ENCODE measurements around the gene CRACR2B. TPM values are rescaled to one million over a fixed set of nuclear protein-coding genes. Genes with fewer than 3 reads are reported as not detected.

CRACR2B gene
- total RNA-seq, 1 donor from 2014 or later = 2.6 TPM

DNA sequence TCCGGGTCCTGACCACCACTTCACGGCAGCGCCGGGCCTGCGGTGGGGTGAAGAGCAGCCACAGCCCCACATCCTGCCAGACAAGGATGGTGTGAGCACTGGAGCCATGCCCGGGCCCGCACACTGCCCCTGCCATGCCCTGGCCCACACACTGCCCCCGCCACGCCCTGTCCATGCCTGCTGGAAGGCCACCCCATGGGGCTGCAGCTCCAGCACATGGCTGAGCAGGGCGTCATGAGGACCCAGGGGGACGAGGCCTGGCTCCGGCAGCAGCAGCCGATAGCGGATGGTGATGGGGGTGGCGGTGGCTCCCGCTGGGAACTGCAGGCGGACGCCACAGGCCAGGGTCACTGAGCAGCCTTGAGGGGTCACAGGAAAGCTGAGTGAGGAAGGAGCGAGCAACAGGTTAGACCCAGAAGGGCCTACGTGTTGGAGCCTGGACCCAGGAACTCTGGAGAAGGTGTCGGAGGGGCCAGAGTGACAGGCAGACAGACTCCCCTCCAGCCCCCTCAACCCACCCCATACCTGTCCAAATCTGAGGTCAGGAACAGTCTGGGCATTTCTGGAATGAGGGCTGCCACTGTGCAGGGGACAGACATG is 25.6 kb upstream of the CRACR2B start:
- Histone ChIP-seq H2AFZ (ENCODE audit: low read depth, low read length) (no peak overlapping the region), H3K79me2 (ENCODE audit: insufficient read depth, low read length) (peaks cover 23% of the 10 kb centered on the region), H3K4me3 (ENCODE audit: insufficient read depth, low read depth, low read length) (no peak overlapping the region), H4K20me1 (ENCODE audit: insufficient read depth, low read length) (peaks cover 22% of the 10 kb centered on the region), H3K36me3 (ENCODE audit: insufficient read depth, low read length) (no peaks in the 10 kb centered on the region), H3K4me1 (ENCODE audit: insufficient read depth, low read length) (peaks cover 23% of the 10 kb centered on the region), H3K9me3 (ENCODE audit: insufficient read depth, low read depth, low read length) (no peaks in the 10 kb centered on the region), H3K4me2 (ENCODE audit: low read length) (no peak overlapping the region), H3K27ac (ENCODE audit: low read depth, low read length) (no peak overlapping the region), H3K27me3 (ENCODE audit: insufficient read depth, low read length) (no peaks in the 10 kb centered on the region), H3K9ac (ENCODE audit: low read length) (no peak overlapping the region)
- no peaks in the 10 kb centered on the region for H3K4me1 Mint-ChIP-seq (ENCODE audit: low read depth, unreplicated experiment)
- no peak for TF ChIP-seq CTCF (IDR thresholded peaks at IDR 0.05; ENCODE audit: insufficient read depth, low read depth, low read length)
- no peak for TF ChIP-seq EZH2 (IDR thresholded peaks at IDR 0.05; ENCODE audit: insufficient read depth, low read length)
- H3K27me3 Mint-ChIP-seq (ENCODE audit: low read depth, unreplicated experiment) = no peaks in the 10 kb centered on the region
- no peaks in the 10 kb centered on the region for H3K9me3 Mint-ChIP-seq (ENCODE audit: unreplicated experiment)
- DNase-seq (ENCODE audit: low read depth) (no peak), FAIRE-seq (no peak)
- no peak overlapping the region for H3K4me3 Mint-ChIP-seq (ENCODE audit: unreplicated experiment)
- no peaks in the 10 kb centered on the region for H3K36me3 Mint-ChIP-seq (ENCODE audit: low read depth, unreplicated experiment)
- no peak overlapping the region for H3K27ac Mint-ChIP-seq (ENCODE audit: unreplicated experiment)

DNA sequence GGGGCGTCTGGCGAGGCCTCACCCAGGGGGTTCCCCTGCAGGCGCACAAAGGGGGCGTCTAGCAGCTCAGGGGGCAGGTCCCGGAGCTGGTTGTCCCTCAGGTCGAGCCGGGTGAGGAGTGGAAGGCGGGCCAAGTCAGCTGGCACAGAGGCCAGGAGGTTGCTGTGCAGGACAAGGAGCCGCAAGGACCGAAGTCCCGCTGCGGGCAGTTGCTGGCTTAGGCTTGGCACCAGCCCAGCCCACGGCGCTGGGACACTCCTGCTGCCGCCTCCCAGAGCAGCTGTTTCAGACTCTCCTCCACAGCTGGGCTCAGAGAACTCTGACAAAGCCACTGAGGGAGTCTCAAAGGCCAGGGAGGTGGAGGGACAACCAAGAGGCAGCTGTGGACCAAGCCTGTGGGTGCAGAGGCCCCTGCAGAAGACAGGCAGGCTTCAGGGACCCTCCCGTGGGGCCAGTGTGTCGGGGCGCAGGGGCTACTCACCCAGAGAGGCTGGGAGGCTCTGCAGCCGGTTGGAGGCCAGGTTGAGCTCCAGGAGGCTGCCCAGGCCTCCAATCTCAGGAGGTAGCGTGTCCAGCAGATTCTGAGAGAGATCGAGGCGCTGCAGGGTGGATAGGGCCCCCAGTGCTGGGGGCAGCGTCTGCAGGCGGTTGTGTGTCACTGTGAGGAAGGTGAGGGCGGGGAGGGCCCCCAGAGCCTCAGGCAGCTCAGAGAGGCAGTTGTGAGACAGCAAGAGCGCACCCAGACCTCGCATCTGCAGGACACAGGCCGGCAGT is 24.8 kb upstream of the CRACR2B start:
- no peak overlapping the region for H3K4me3 Mint-ChIP-seq (ENCODE audit: unreplicated experiment)
- no peak overlapping the region for H2AFZ ChIP-seq (ENCODE audit: low read depth, low read length)
- no peak for FAIRE-seq
- H3K36me3 ChIP-seq (ENCODE audit: insufficient read depth, low read length) = no peaks in the 10 kb centered on the region
- H3K9me3 ChIP-seq (ENCODE audit: insufficient read depth, low read depth, low read length) = no peaks in the 10 kb centered on the region
- H3K79me2 ChIP-seq (ENCODE audit: insufficient read depth, low read length) = peaks cover 26% of the 10 kb centered on the region
- peaks cover 23% of the 10 kb centered on the region for H3K4me1 ChIP-seq (ENCODE audit: insufficient read depth, low read length)
- H3K27ac ChIP-seq (ENCODE audit: low read depth, low read length) = no peak overlapping the region
- TF ChIP-seq EZH2 (IDR thresholded peaks at IDR 0.05; ENCODE audit: insufficient read depth, low read length) (no peak), CTCF (IDR thresholded peaks at IDR 0.05; ENCODE audit: insufficient read depth, low read depth, low read length) (no peak)
- H3K9ac ChIP-seq (ENCODE audit: low read length) = no peak overlapping the region
- no peaks in the 10 kb centered on the region for H3K9me3 Mint-ChIP-seq (ENCODE audit: unreplicated experiment)
- no peaks in the 10 kb centered on the region for H3K4me1 Mint-ChIP-seq (ENCODE audit: low read depth, unreplicated experiment)
- H3K27ac Mint-ChIP-seq (ENCODE audit: unreplicated experiment) = no peak overlapping the region
- no peak overlapping the region for H3K4me2 ChIP-seq (ENCODE audit: low read length)
- no peak overlapping the region for H3K4me3 ChIP-seq (ENCODE audit: insufficient read depth, low read depth, low read length)
- H4K20me1 ChIP-seq (ENCODE audit: insufficient read depth, low read length) = peaks cover 22% of the 10 kb centered on the region
- H3K27me3 Mint-ChIP-seq (ENCODE audit: low read depth, unreplicated experiment) = no peaks in the 10 kb centered on the region
- no peaks in the 10 kb centered on the region for H3K27me3 ChIP-seq (ENCODE audit: insufficient read depth, low read length)
- no peak for DNase-seq (ENCODE audit: low read depth)
- no peaks in the 10 kb centered on the region for H3K36me3 Mint-ChIP-seq (ENCODE audit: low read depth, unreplicated experiment)

- Mint-ChIP-seq H3K4me3 (ENCODE audit: unreplicated experiment) (no peak overlapping the region), H3K27me3 (ENCODE audit: low read depth, unreplicated experiment) (no peaks in the 10 kb centered on the region), H3K27ac (ENCODE audit: unreplicated experiment) (no peak overlapping the region), H3K36me3 (ENCODE audit: low read depth, unreplicated experiment) (no peaks in the 10 kb centered on the region), H3K9me3 (ENCODE audit: unreplicated experiment) (no peaks in the 10 kb centered on the region), H3K4me1 (ENCODE audit: low read depth, unreplicated experiment) (no peaks in the 10 kb centered on the region)
- no peaks in the 10 kb centered on the region for H3K36me3 ChIP-seq (ENCODE audit: insufficient read depth, low read length)
- DNase-seq (ENCODE audit: low read depth) = no peak
- H2AFZ ChIP-seq (ENCODE audit: low read depth, low read length) = no peak overlapping the region
- TF ChIP-seq EZH2 (IDR thresholded peaks at IDR 0.05; ENCODE audit: insufficient read depth, low read length) (no peak), CTCF (IDR thresholded peaks at IDR 0.05; ENCODE audit: insufficient read depth, low read depth, low read length) (no peak)
- H3K4me2 ChIP-seq (ENCODE audit: low read length) = peak overlapping the region; percentile 93
- H3K79me2 ChIP-seq (ENCODE audit: insufficient read depth, low read length) = peaks cover 29% of the 10 kb centered on the region
- no peaks in the 10 kb centered on the region for H3K9me3 ChIP-seq (ENCODE audit: insufficient read depth, low read depth, low read length)
- H3K4me3 ChIP-seq (ENCODE audit: insufficient read depth, low read depth, low read length) = no peak overlapping the region
- no peak overlapping the region for H3K27ac ChIP-seq (ENCODE audit: low read depth, low read length)
- H3K27me3 ChIP-seq (ENCODE audit: insufficient read depth, low read length) = no peaks in the 10 kb centered on the region
- peaks cover 22% of the 10 kb centered on the region for H4K20me1 ChIP-seq (ENCODE audit: insufficient read depth, low read length)
- peak overlapping the region; percentile 71 for H3K9ac ChIP-seq (ENCODE audit: low read length)
- no peak for FAIRE-seq
- H3K4me1 ChIP-seq (ENCODE audit: insufficient read depth, low read length) = peaks cover 22% of the 10 kb centered on the region
Measured at GRCh38 chr11:803467-803742, 24.3 kb upstream of the CRACR2B start.
